AG09319 (cell line): ENCODE results near the gene RNF111.

Experiments
- DNase-seq: peaks from one replicate; pipeline ENCODE4 v3.0.0-alpha.2; 2010; ENCODE audit warnings: low read depth; ENCODE audit errors: extremely low read depth
- CTCF ChIP-seq: IDR thresholded peaks from 2 replicates; pipeline ENCODE4 v1.5.1; 2011; ENCODE audit warnings: low read depth, mild to moderate bottlenecking, inconsistent platforms, low read length, moderate library complexity

RNF111 gene

GRCh38 chr15:58987491-58988005 lies at the start of gene RNF111:
RNF111 (plus strand) TSS chr15:58987663; CDS start chr15:59030823, 43,160 bp downstream.
- DNase-seq, result peak; percentile 90
- no peak for TF ChIP-seq CTCF

- DNase-seq, result no peak
- TF ChIP-seq CTCF, result no peak
Measured at GRCh38 chr15:58947179-58947578, 40.3 kb upstream of the RNF111 start.

- no peak for TF ChIP-seq CTCF
- peak; percentile 37 for DNase-seq
Measured at GRCh38 chr15:58951388-58952007, 36.0 kb upstream of the RNF111 start.

- no peak for TF ChIP-seq CTCF
- DNase-seq, result no peak
Measured at GRCh38 chr15:58952751-58953150, 34.7 kb upstream of the RNF111 start.

- DNase-seq, result no peak
- TF ChIP-seq CTCF, result peak; percentile 80
Measured at GRCh38 chr15:58957101-58957973, 30.1 kb upstream of the RNF111 start.

- DNase-seq, result no peak
- no peak for TF ChIP-seq CTCF
Measured at GRCh38 chr15:58958811-58959210, 28.7 kb upstream of the RNF111 start.

- DNase-seq, result no peak
- no peak for TF ChIP-seq CTCF
Measured at GRCh38 chr15:58962136-58962535, 25.3 kb upstream of the RNF111 start.
